ENCODE data around the gene SLC2A9. TPM values are rescaled to one million over a fixed set of nuclear protein-coding genes. Genes with fewer than 3 reads are reported as not detected.

SLC2A9 gene
- total RNA-seq, 1 donor from 2014 or later: 0.54 TPM

DNA sequence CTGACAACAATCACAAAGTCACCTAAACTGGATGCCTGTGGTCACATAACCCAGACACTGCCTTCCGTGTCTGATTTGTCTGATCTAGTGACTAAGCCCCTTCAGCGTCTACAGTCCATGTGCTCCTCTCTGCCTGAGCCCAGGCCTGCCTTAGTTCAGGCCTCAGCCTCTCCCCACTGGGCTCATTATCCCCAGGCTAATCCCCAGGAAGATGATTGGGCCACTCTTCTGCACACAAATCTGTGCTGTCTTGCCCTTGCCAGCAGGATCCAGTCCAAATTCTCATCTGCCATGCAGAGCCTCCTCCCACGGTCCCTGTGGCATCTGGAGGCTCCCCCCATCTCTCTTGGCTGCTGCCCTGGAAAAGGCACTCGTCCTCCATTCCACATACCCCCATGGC, 96.5 kb downstream of the SLC2A9 start:
- Histone ChIP-seq H3K4me3 (ENCODE audit: insufficient read depth, low read depth, low read length) (no peak overlapping the region), H3K9me3 (ENCODE audit: insufficient read depth, low read depth, low read length) (no peaks in the 10 kb centered on the region), H3K36me3 (ENCODE audit: insufficient read depth, low read length) (no peaks in the 10 kb centered on the region), H3K4me2 (ENCODE audit: low read length) (no peak overlapping the region), H3K27me3 (ENCODE audit: insufficient read depth, low read length) (peaks cover 2% of the 10 kb centered on the region), H3K9ac (ENCODE audit: low read length) (no peak overlapping the region), H3K27ac (ENCODE audit: low read depth, low read length) (no peak overlapping the region), H3K4me1 (ENCODE audit: insufficient read depth, low read length) (no peaks in the 10 kb centered on the region), H2AFZ (ENCODE audit: low read depth, low read length) (no peak overlapping the region), H4K20me1 (ENCODE audit: insufficient read depth, low read length) (no peaks in the 10 kb centered on the region), H3K79me2 (ENCODE audit: insufficient read depth, low read length) (no peaks in the 10 kb centered on the region)
- peak overlapping the region; percentile 91 for H3K27ac Mint-ChIP-seq (ENCODE audit: unreplicated experiment)
- H3K4me3 Mint-ChIP-seq (ENCODE audit: unreplicated experiment): no peak overlapping the region
- H3K4me1 Mint-ChIP-seq (ENCODE audit: low read depth, unreplicated experiment): peaks cover 18% of the 10 kb centered on the region
- DNase-seq (ENCODE audit: low read depth) (peak; percentile 18), FAIRE-seq (no peak)
- peaks cover 26% of the 10 kb centered on the region for H3K27me3 Mint-ChIP-seq (ENCODE audit: low read depth, unreplicated experiment)
- H3K9me3 Mint-ChIP-seq (ENCODE audit: unreplicated experiment): peaks cover 4% of the 10 kb centered on the region
- H3K36me3 Mint-ChIP-seq (ENCODE audit: low read depth, unreplicated experiment): no peaks in the 10 kb centered on the region
- TF ChIP-seq CTCF (IDR thresholded peaks at IDR 0.05; ENCODE audit: insufficient read depth, low read depth, low read length): no peak
- no peak for TF ChIP-seq EZH2 (IDR thresholded peaks at IDR 0.05; ENCODE audit: insufficient read depth, low read length)

DNA sequence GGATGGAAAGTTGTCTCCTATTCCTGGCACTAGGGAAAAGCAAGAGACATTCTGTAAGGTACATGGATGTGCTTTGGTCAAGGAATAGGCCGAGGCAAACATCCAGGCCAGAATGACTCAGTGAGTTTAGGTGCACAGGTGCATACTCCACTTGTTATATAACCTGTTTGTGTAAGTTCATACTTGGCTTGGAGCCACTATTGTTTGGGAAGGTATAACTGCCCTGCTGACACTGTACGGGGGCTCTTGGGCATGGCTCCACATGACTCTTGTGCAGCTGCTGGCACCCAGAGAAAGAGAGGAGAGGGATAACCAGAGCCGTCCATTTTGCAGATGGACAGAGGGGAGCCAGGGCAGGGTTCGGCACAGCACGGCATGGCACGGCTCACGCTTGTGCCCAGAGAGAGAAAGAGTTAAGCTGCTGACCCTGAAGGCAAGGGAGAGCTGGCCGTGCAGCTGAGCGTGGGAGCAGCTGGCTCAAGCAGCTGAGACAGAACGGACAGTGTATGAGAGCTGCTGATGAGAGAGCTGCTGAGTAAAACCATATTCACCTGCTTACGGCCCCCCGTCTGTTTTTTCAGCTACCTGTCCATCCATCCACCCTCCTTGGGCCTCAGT, 98.0 kb downstream of the SLC2A9 start:
- H2AFZ ChIP-seq (ENCODE audit: low read depth, low read length): no peak overlapping the region
- H3K4me1 Mint-ChIP-seq (ENCODE audit: low read depth, unreplicated experiment): peaks cover 18% of the 10 kb centered on the region

More for the DNA sequence above, 98.0 kb downstream of the SLC2A9 start:
- DNase-seq (ENCODE audit: low read depth) (no peak), FAIRE-seq (no peak)
- Histone ChIP-seq H3K27ac (ENCODE audit: low read depth, low read length) (no peak overlapping the region), H3K4me2 (ENCODE audit: low read length) (no peak overlapping the region), H3K4me3 (ENCODE audit: insufficient read depth, low read depth, low read length) (no peak overlapping the region), H3K27me3 (ENCODE audit: insufficient read depth, low read length) (peaks cover 2% of the 10 kb centered on the region), H3K79me2 (ENCODE audit: insufficient read depth, low read length) (no peaks in the 10 kb centered on the region), H3K9ac (ENCODE audit: low read length) (no peak overlapping the region), H3K4me1 (ENCODE audit: insufficient read depth, low read length) (no peaks in the 10 kb centered on the region), H3K9me3 (ENCODE audit: insufficient read depth, low read depth, low read length) (no peaks in the 10 kb centered on the region), H3K36me3 (ENCODE audit: insufficient read depth, low read length) (no peaks in the 10 kb centered on the region), H4K20me1 (ENCODE audit: insufficient read depth, low read length) (no peaks in the 10 kb centered on the region)
- Mint-ChIP-seq H3K4me3 (ENCODE audit: unreplicated experiment) (no peak overlapping the region), H3K36me3 (ENCODE audit: low read depth, unreplicated experiment) (no peaks in the 10 kb centered on the region), H3K27me3 (ENCODE audit: low read depth, unreplicated experiment) (peaks cover 22% of the 10 kb centered on the region), H3K27ac (ENCODE audit: unreplicated experiment) (peak overlapping the region; percentile 58), H3K9me3 (ENCODE audit: unreplicated experiment) (peaks cover 4% of the 10 kb centered on the region)
- TF ChIP-seq CTCF (IDR thresholded peaks at IDR 0.05; ENCODE audit: insufficient read depth, low read depth, low read length): no peak
- TF ChIP-seq EZH2 (IDR thresholded peaks at IDR 0.05; ENCODE audit: insufficient read depth, low read length): no peak

Data from astrocyte (in vitro differentiated cells and primary cell).